Type B pancreatic cell (in vitro differentiated cells): ENCODE results near the gene CEP350. TPM values are rescaled to one million over a fixed set of nuclear protein-coding genes. Genes with fewer than 3 reads are reported as not detected.

Experiments
- DNase-seq: peaks from one replicate; pipeline ENCODE4 v3.0.0; 2021; ENCODE audit warnings: mixed read lengths; ENCODE audit not compliant: unreplicated experiment; ENCODE audit errors: extremely low spot score
- H3K27ac Mint-ChIP-seq: 2 replicates; pipeline ENCODE4 v1.8.0; 2021; ENCODE audit warnings: mild to moderate bottlenecking, mixed read lengths
- H3K27me3 Mint-ChIP-seq: 2 replicates; pipeline ENCODE4 v1.8.0; 2021; ENCODE audit warnings: mixed read lengths
- H3K36me3 Mint-ChIP-seq: 2 replicates; pipeline ENCODE4 v1.8.0; 2021; ENCODE audit warnings: mixed read lengths
- H3K4me1 Mint-ChIP-seq: one replicate; pipeline ENCODE4 v1.8.0; 2021; ENCODE audit warnings: mixed read lengths; ENCODE audit not compliant: unreplicated experiment
- H3K4me3 Mint-ChIP-seq: 2 replicates; pipeline ENCODE4 v1.8.0; 2021; ENCODE audit warnings: mild to moderate bottlenecking, mixed read lengths
- H3K9me3 Mint-ChIP-seq: 2 replicates; pipeline ENCODE4 v1.8.0; 2021; ENCODE audit warnings: mixed read lengths
- CTCF ChIP-seq: fragments of 200-600 bp; sonication (generic); conservative IDR thresholded peaks from 2 replicates; pipeline ENCODE4 v1.5.0; 2021; ENCODE audit warnings: antibody characterized with exemption, mild to moderate bottlenecking
- total RNA-seq: library from RNA; stranded (reverse); gene quantifications from 2 replicates; pipeline ENCODE4 v1.2.1, GENCODE V29; 2021; ENCODE audit warnings: low replicate concordance

The CEP350 gene
- total RNA-seq, 1 donor from 2014 or later: 41.5 TPM

DNA sequence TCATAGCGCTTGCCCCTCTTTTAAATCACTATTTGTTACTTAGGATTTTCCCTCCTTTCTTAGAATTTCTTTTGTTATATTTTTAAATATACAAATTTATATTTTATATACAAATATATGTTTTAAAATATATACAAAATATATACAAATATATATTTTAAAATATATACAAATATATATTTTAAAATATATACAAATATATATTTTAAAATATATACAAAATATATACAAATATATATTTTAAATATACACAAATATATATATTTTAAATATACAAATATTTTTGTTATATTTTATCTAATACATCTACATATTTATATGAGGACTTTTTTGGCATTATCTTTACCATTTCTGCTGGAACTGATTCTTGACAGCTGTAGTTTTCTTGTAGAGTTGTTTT lies 149.2 kb downstream of the CEP350 start:
- DNase-seq: no peak
- H3K36me3 Mint-ChIP-seq: peaks cover 26% of the 10 kb centered on the region
- H3K9me3 Mint-ChIP-seq: no peaks in the 10 kb centered on the region
- no peak overlapping the region for H3K27ac Mint-ChIP-seq
- TF ChIP-seq CTCF: no peak
- no peaks in the 10 kb centered on the region for H3K27me3 Mint-ChIP-seq
- no peak overlapping the region for H3K4me3 Mint-ChIP-seq
- no peaks in the 10 kb centered on the region for H3K4me1 Mint-ChIP-seq

DNA sequence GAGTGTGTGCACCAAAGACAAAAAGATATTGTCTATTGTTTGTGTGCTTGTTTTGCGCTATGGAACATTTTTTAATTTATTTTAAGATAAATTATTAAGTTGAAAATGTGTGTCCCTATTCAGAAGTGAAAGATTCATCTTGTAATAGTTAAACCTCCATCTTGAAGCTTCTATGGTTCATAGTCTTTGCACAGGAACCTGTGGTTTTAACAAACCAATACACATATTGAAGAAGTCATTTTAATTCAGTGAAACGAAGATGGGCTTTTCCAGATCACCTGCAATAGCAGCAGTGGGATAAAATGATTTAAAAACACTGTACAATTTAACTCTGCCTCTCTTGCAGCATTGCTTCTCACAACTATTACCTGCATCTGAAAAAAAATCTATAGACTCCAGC lies 157.5 kb downstream of the CEP350 start:
- Mint-ChIP-seq H3K4me3 (no peak overlapping the region), H3K27ac (no peak overlapping the region), H3K9me3 (no peaks in the 10 kb centered on the region), H3K4me1 (no peaks in the 10 kb centered on the region), H3K27me3 (no peaks in the 10 kb centered on the region), H3K36me3 (peaks cover 30% of the 10 kb centered on the region)
- TF ChIP-seq CTCF: no peak
- DNase-seq: no peak

DNA sequence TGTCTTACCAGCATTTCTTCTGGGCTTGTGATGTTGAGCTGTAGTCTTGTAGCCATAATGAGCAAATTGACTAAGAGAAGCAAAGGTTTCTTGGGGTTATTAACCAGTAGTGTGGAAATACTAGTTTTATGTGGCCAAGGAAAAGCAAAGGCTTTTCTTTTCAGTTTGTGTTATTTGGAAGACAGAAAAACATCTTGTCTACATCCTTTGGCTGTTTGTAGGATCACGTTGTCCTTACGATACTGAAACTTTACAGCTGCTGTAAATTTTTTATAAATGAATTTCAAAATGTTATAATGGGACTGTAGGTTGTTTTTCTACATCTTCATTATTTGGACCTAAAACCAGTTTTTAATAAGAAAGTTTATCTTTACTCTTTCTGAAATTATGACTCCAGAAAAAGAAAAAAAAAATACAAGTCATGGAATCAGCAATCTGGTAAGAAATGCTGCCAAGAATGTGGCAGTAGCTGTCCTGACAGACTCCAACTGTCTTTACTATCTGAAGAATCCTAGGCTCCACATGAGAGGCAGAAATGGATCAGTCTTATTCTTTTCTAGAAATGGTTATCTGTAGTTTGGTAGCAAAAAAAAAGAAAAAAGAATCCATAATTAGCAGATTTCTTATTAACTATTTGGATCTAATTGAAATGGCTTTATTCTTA lies 158.5 kb downstream of the CEP350 start:
- H3K9me3 Mint-ChIP-seq: no peaks in the 10 kb centered on the region
- peaks cover 26% of the 10 kb centered on the region for H3K36me3 Mint-ChIP-seq
- no peaks in the 10 kb centered on the region for H3K4me1 Mint-ChIP-seq
- H3K4me3 Mint-ChIP-seq: no peak overlapping the region
- no peak for DNase-seq
- H3K27ac Mint-ChIP-seq: no peak overlapping the region
- TF ChIP-seq CTCF: no peak
- H3K27me3 Mint-ChIP-seq: no peaks in the 10 kb centered on the region

GRCh38 chr1:180114396-180114945 lies 159.9 kb downstream of the CEP350 start:
- H3K36me3 Mint-ChIP-seq: peaks cover 25% of the 10 kb centered on the region
- no peaks in the 10 kb centered on the region for H3K9me3 Mint-ChIP-seq
- DNase-seq: no peak
- no peak for TF ChIP-seq CTCF
- H3K4me1 Mint-ChIP-seq: no peaks in the 10 kb centered on the region
- H3K27ac Mint-ChIP-seq: no peak overlapping the region
- H3K4me3 Mint-ChIP-seq: no peak overlapping the region
- no peaks in the 10 kb centered on the region for H3K27me3 Mint-ChIP-seq

GRCh38 chr1:180116964-180117763 lies 162.6 kb downstream of the CEP350 start:
- Mint-ChIP-seq H3K9me3 (no peaks in the 10 kb centered on the region), H3K27me3 (no peaks in the 10 kb centered on the region), H3K27ac (no peak overlapping the region), H3K36me3 (peaks cover 11% of the 10 kb centered on the region), H3K4me1 (no peaks in the 10 kb centered on the region), H3K4me3 (no peak overlapping the region)
- no peak for DNase-seq
- no peak for TF ChIP-seq CTCF
